ENCODE measurements around the gene ZNF208.
"Not testable (repeated sequence)": the region's sequence is repeated elsewhere in the genome, so short reads cannot be mapped to it uniquely, and the experiment has no call there.

The ZNF208 gene

DNA sequence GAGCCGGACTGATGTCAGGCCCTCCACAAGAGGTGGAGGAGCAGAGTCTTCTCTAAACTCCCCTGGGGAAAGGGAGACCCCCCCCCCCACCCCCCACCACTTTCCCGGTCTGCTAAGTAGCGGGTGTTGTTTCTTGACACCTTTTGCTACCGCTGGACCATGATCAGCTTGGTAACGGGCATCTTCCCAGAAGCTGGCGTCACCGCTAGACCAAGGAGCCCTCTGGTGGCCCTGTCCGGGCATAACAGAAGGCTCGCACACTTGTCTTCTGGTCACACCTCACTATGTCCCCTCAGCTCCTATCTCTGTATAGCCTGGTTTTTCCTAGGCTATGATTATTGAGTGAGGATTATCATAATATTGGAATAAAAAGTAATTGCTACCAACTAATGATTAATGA lies 120.7 kb downstream of the ZNF208 start:
- DNase-seq (ENCODE audit: low read depth, low spot score): not testable (repeated sequence)

DNA sequence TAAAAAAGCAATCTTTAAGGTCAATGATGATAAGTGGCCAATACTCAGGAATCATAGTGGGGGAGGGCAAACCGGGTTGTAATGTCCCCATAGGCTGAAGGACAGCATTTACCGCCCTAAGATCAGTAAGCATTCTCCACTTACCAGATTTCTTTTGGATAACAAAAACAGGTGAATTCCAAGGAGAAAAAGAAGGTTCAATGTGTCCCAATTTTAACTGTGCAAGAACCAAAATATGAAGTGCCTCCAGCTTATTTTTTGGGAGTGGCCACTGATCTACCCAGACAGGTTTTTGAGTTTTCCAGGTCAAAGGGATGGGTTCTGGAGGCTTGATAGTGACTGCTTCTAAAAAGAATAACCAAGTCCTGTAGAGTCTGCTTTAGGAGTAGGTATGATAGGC lies 125.2 kb downstream of the ZNF208 start:
- H3K27ac ChIP-seq (ENCODE audit: low read length); DNase-seq (ENCODE audit: low read depth, low spot score); H3K9me3 ChIP-seq (ENCODE audit: control insufficient read depth, insufficient read depth, low read length); H3K27me3 ChIP-seq (ENCODE audit: control insufficient read depth, insufficient read depth, low read length); H3K4me3 ChIP-seq (ENCODE audit: low read length); H3K36me3 ChIP-seq (ENCODE audit: control insufficient read depth, insufficient read depth, low read length); H3K4me1 ChIP-seq (ENCODE audit: control insufficient read depth, insufficient read depth, low read length): not testable (repeated sequence)
- no CpG with 5 or more reads among the region's 2 CpGs for WGBS (ENCODE audit: insufficient coverage, insufficient read length)

More for the DNA sequence above, 120.7 kb downstream of the ZNF208 start:
- not testable (repeated sequence) for H3K4me3 ChIP-seq (ENCODE audit: low read length); H3K4me1 ChIP-seq (ENCODE audit: control insufficient read depth, insufficient read depth, low read length); H3K36me3 ChIP-seq (ENCODE audit: control insufficient read depth, insufficient read depth, low read length); H3K27me3 ChIP-seq (ENCODE audit: control insufficient read depth, insufficient read depth, low read length); H3K9me3 ChIP-seq (ENCODE audit: control insufficient read depth, insufficient read depth, low read length); H3K27ac ChIP-seq (ENCODE audit: low read length)
- WGBS (ENCODE audit: insufficient coverage, insufficient read length): no CpG with 5 or more reads among the region's 9 CpGs

DNA sequence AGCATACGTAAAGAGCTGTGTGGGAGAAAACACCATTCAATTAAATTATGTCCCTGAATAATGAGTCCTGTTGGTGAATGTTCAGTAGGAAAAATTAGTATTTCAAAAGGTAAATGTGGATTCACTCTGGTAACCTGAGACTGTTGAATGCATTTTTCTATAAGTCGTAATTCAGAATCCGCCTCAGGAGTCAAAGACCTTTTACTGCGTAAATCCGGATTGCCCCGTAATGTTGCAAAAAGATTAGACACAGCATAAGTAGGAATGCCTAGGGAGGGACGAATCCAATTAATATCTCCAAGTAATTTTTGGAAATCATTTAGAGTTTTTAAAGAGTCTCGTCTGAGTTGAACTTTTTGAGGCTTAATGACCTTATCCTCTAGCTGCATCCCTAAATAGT lies 126.0 kb downstream of the ZNF208 start:
- H3K27ac ChIP-seq (ENCODE audit: low read length); H3K4me1 ChIP-seq (ENCODE audit: control insufficient read depth, insufficient read depth, low read length); H3K36me3 ChIP-seq (ENCODE audit: control insufficient read depth, insufficient read depth, low read length); DNase-seq (ENCODE audit: low read depth, low spot score); H3K27me3 ChIP-seq (ENCODE audit: control insufficient read depth, insufficient read depth, low read length); H3K4me3 ChIP-seq (ENCODE audit: low read length); H3K9me3 ChIP-seq (ENCODE audit: control insufficient read depth, insufficient read depth, low read length): not testable (repeated sequence)
- WGBS (ENCODE audit: insufficient coverage, insufficient read length): no CpG with 5 or more reads among the region's 8 CpGs

DNA sequence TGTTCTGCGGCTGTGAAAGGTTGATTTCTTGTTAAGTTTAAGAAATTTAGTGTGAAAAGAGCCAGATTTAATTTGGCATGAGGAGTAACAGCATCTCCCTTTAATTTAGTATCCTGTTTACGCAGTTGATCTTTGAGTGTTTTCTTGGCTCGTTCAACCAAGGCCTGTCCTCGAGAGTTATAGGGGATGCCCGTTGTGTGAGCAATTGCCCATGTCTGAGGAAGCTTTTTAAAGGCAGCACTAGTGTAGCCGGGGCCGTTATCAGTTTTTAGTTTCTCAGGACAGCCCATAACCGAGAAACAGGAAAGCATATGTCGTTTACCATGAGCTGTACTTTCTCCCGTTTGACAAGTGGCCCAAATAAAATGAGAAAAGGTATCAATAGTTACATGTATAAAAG lies 127.2 kb downstream of the ZNF208 start:
- WGBS (ENCODE audit: insufficient coverage, insufficient read length): no CpG with 5 or more reads among the region's 10 CpGs
- no peaks in the 10 kb centered on the region for H3K4me1 ChIP-seq (ENCODE audit: control insufficient read depth, insufficient read depth, low read length)
- DNase-seq (ENCODE audit: low read depth, low spot score): no peak

More for the DNA sequence above, 127.2 kb downstream of the ZNF208 start:
- Histone ChIP-seq H3K36me3 (ENCODE audit: control insufficient read depth, insufficient read depth, low read length) (no peaks in the 10 kb centered on the region), H3K9me3 (ENCODE audit: control insufficient read depth, insufficient read depth, low read length) (peaks cover 1% of the 10 kb centered on the region), H3K4me3 (ENCODE audit: low read length) (no peak overlapping the region), H3K27me3 (ENCODE audit: control insufficient read depth, insufficient read depth, low read length) (no peaks in the 10 kb centered on the region), H3K27ac (ENCODE audit: low read length) (no peak overlapping the region)
